Prostate gland (tissue), 2 donors: Measurements from ENCODE around the gene LPP.

Experiments
- POLR2A ChIP-seq: fragments of 450-650 bp; IDR thresholded peaks from one replicate; pipeline ENCODE4 v1.6.1; 2016; ENCODE audit warnings: antibody characterized with exemption, mild to moderate bottlenecking
- POLR2AphosphoS5 ChIP-seq: sonication (generic); formaldehyde crosslinking; IDR thresholded peaks from one replicate; pipeline ENCODE4 v1.6.1; 2017; ENCODE audit warnings: antibody characterized with exemption
- TF ChIP-seq, protein P1 (sequence below), 4 experiments: fragments of 200-600 bp in 2 of 4; fragments of 450-650 bp in 2 of 4; sonication (generic) in 2 of 4; IDR thresholded peaks; 1 replicate in 3 of 4; 2 replicates in 1 of 4; pipeline ENCODE4 v1.5.1; 2016 to 2019; ENCODE audit warnings: antibody characterized with exemption in 4 of 4, mild to moderate bottlenecking in 2 of 4, moderate library complexity in 2 of 4

DNA sequence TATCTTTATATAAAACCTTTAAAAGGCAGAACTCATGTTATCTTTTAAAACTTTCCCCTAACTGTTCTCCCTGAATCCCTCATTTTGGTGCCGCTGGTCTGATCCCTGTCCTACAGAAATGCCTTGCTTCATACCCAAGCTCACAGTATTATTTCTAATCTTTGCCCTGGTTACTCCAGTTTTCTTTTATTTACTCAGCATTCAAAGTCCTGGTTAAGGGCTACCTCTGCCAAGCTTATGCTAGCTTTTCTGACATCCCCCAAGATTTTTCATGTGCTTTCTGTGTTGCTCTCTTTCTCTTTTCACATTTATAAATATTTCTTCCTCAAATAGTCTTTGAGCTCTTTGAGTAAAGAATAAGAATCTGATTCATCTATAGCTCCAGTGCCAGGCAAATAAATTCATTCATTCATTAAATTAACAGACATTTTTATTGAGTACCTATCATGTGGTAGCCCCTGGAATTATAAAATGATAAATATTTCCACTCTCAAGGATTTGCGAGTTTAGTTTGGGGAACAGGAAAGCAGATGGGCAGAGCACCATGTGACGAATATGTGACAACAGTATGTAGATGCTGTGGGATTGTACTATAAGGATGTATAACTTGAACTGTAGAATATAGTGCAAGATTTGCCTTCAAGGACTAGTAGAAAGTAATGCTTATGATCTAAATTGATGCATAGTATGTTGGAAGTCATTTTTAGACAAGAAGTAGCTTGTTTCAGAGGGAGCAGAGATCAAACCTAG lies 247.5 kb downstream of the LPP start:
- TF ChIP-seq, protein P1, sequence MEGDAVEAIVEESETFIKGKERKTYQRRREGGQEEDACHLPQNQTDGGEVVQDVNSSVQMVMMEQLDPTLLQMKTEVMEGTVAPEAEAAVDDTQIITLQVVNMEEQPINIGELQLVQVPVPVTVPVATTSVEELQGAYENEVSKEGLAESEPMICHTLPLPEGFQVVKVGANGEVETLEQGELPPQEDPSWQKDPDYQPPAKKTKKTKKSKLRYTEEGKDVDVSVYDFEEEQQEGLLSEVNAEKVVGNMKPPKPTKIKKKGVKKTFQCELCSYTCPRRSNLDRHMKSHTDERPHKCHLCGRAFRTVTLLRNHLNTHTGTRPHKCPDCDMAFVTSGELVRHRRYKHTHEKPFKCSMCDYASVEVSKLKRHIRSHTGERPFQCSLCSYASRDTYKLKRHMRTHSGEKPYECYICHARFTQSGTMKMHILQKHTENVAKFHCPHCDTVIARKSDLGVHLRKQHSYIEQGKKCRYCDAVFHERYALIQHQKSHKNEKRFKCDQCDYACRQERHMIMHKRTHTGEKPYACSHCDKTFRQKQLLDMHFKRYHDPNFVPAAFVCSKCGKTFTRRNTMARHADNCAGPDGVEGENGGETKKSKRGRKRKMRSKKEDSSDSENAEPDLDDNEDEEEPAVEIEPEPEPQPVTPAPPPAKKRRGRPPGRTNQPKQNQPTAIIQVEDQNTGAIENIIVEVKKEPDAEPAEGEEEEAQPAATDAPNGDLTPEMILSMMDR (IDR thresholded peaks at IDR 0.05): no peak
- TF ChIP-seq POLR2AphosphoS5: no peak
- no peak for TF ChIP-seq POLR2A
